HG03457 (cell line): ENCODE results near the gene NDUFC1.
"Not testable (repeated sequence)": the region's sequence is repeated elsewhere in the genome, so short reads cannot be mapped to it uniquely, and the experiment has no call there.

Experiments
- ATAC-seq: cut with Tn5 transposase; IDR thresholded peaks from one replicate; pipeline ENCODE4 v1.9.1; 2021; ENCODE audit warnings: moderate number of reproducible peaks; ENCODE audit not compliant: unreplicated experiment

Gene NDUFC1

GRCh38 chr4:139299536-139299935 lies 2.7 kb downstream of the NDUFC1 start:
- ATAC-seq: no peak

- ATAC-seq: no peak
These were observed 5.3 kb downstream of the NDUFC1 start for GRCh38 chr4:139297001-139297410.

GRCh38 chr4:139295942-139296299 lies 6.4 kb downstream of the NDUFC1 start:
- no peak for ATAC-seq

- ATAC-seq: peak; percentile 82
These were observed 6.9 kb downstream of the NDUFC1 start for GRCh38 chr4:139295206-139295941.

- ATAC-seq: no peak
These were observed 16.0 kb downstream of the NDUFC1 start for GRCh38 chr4:139286186-139286698.

GRCh38 chr4:139282721-139283075 lies 19.6 kb downstream of the NDUFC1 start:
- no peak for ATAC-seq

- no peak for ATAC-seq
These were observed 20.1 kb downstream of the NDUFC1 start for GRCh38 chr4:139282065-139282720.

- no peak for ATAC-seq
These were observed 22.3 kb downstream of the NDUFC1 start, which contains the start of gene MGARP for GRCh38 chr4:139279760-139280620. MGARP (minus strand) TSS chr4:139280225; CDS start chr4:139280158, 67 bp downstream.

GRCh38 chr4:139278912-139279759 lies 23.1 kb downstream of the NDUFC1 start:
- no peak for ATAC-seq

- ATAC-seq: no peak
These were observed 23.8 kb downstream of the NDUFC1 start for GRCh38 chr4:139278485-139278884.

- no peak for ATAC-seq
These were observed 27.0 kb downstream of the NDUFC1 start for GRCh38 chr4:139275281-139275735.

- ATAC-seq: no peak
These were observed 27.5 kb downstream of the NDUFC1 start for GRCh38 chr4:139274790-139275189.

- ATAC-seq: no peak
These were observed 28.4 kb downstream of the NDUFC1 start for GRCh38 chr4:139273835-139274234.

- ATAC-seq: no peak
These were observed 35.0 kb downstream of the NDUFC1 start for GRCh38 chr4:139267301-139267700.

- ATAC-seq: peak; percentile 94
These were observed 35.6 kb downstream of the NDUFC1 start for GRCh38 chr4:139266583-139267257.

GRCh38 chr4:139266208-139266582 lies 36.1 kb downstream of the NDUFC1 start:
- ATAC-seq: no peak

GRCh38 chr4:139265654-139266053 lies 36.6 kb downstream of the NDUFC1 start:
- ATAC-seq: no peak

GRCh38 chr4:139256349-139256748 lies 45.9 kb downstream of the NDUFC1 start:
- no peak for ATAC-seq

- ATAC-seq: not testable (repeated sequence)
These were observed 46.7 kb downstream of the NDUFC1 start for GRCh38 chr4:139255581-139255980.

GRCh38 chr4:139253713-139254112 lies 48.6 kb downstream of the NDUFC1 start:
- ATAC-seq: no peak
